ENCODE measurements around the gene SET. TPM values are rescaled to one million over a fixed set of nuclear protein-coding genes. Genes with fewer than 3 reads are reported as not detected.
A peak's percentile ranks its signal among the peaks of the same experiment; 100 is the strongest.

SET gene
- total RNA-seq, 1 experiment from 2014 or later: 1,129 TPM

DNA sequence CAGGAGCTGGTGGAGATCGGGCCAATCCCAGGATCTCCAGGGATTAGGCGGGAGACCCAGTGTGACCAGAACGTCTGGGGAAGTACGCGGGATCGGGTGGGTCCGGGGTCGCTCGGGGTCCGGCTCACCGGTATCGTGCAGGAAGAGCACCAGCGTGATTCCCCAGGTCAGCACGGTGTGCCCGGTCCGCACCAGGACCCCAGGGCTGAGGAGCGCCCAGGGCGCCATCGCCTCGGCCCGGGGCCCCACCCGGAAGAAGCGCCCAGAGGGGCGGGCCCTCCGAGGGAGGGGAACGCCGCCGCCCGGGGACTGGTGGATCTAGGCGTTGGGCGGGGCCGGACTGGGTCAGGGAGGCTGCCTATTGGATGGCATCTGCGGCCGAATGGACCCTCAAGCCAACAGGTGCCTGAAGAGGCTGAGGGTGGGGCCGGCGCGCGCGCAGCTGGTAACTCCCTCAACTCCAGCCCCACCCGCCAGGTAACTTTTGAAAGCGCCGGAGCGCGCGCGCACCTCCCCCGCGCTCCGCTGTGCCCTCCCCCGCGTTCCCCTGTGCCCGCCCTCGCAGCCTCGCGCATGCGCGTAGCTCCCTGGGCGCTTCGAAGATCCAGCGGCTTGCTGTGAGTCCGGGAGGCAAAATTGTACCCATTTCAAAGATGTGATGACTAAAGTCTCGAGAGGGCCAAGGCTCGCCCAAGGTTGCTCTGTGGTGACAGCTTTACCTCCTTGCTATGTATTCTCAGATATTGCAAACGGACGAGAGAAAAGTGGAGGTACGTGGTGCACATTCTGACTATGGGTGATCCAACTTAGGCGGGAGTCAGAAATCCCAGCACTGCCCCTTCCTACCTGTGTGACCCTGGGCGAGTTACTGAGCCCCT lies 35.1 kb downstream of the SET start, which contains the start of gene ZDHHC12 (continued):
- TF ChIP-seq, protein P1, sequence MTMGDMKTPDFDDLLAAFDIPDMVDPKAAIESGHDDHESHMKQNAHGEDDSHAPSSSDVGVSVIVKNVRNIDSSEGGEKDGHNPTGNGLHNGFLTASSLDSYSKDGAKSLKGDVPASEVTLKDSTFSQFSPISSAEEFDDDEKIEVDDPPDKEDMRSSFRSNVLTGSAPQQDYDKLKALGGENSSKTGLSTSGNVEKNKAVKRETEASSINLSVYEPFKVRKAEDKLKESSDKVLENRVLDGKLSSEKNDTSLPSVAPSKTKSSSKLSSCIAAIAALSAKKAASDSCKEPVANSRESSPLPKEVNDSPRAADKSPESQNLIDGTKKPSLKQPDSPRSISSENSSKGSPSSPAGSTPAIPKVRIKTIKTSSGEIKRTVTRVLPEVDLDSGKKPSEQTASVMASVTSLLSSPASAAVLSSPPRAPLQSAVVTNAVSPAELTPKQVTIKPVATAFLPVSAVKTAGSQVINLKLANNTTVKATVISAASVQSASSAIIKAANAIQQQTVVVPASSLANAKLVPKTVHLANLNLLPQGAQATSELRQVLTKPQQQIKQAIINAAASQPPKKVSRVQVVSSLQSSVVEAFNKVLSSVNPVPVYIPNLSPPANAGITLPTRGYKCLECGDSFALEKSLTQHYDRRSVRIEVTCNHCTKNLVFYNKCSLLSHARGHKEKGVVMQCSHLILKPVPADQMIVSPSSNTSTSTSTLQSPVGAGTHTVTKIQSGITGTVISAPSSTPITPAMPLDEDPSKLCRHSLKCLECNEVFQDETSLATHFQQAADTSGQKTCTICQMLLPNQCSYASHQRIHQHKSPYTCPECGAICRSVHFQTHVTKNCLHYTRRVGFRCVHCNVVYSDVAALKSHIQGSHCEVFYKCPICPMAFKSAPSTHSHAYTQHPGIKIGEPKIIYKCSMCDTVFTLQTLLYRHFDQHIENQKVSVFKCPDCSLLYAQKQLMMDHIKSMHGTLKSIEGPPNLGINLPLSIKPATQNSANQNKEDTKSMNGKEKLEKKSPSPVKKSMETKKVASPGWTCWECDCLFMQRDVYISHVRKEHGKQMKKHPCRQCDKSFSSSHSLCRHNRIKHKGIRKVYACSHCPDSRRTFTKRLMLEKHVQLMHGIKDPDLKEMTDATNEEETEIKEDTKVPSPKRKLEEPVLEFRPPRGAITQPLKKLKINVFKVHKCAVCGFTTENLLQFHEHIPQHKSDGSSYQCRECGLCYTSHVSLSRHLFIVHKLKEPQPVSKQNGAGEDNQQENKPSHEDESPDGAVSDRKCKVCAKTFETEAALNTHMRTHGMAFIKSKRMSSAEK (CRISPR knock-in tag; IDR thresholded peaks at IDR 0.05; ENCODE audit: borderline replicate concordance): no peak
- TF ChIP-seq ZNF138 (CRISPR knock-in tag; conservative IDR thresholded peaks at IDR 0.05) (no peak), ZNF423 (CRISPR knock-in tag; IDR thresholded peaks at IDR 0.05) (peak; percentile 45), ZNF317 (CRISPR knock-in tag; IDR thresholded peaks at IDR 0.05; ENCODE audit: borderline replicate concordance, low read depth) (no peak), MLX (CRISPR knock-in tag; IDR thresholded peaks at IDR 0.05) (no peak), ATF1 (CRISPR knock-in tag; IDR thresholded peaks at IDR 0.05) (no peak), ZSCAN18 (CRISPR knock-in tag; IDR thresholded peaks at IDR 0.05) (no peak), ATF6 (CRISPR knock-in tag; IDR thresholded peaks at IDR 0.05) (no peak), ELF4 (CRISPR knock-in tag; IDR thresholded peaks at IDR 0.05; ENCODE audit: low read depth) (no peak), CDX4 (CRISPR knock-in tag; IDR thresholded peaks at IDR 0.05; ENCODE audit: borderline replicate concordance) (no peak), HMGXB4 (CRISPR knock-in tag; IDR thresholded peaks at IDR 0.05) (no peak), ZNF232 (CRISPR knock-in tag; IDR thresholded peaks at IDR 0.05) (no peak), E2F1 (CRISPR knock-in tag; IDR thresholded peaks at IDR 0.05) (no peak), NR1H2 (CRISPR knock-in tag; IDR thresholded peaks at IDR 0.05) (no peak), NR3C1 (CRISPR knock-in tag; conservative IDR thresholded peaks at IDR 0.05; ENCODE audit: low read depth) (no peak), NFATC4 (CRISPR knock-in tag; IDR thresholded peaks at IDR 0.05) (0 out of 2 replicates have a peak, but pooled peaks have one; percentile 27), ZNF121 (CRISPR knock-in tag; IDR thresholded peaks at IDR 0.05) (no peak), SP1 (CRISPR knock-in tag; conservative IDR thresholded peaks at IDR 0.05) (peak; percentile 97), MAX (CRISPR knock-in tag; IDR thresholded peaks at IDR 0.05) (peak; percentile 55; the same call in 1 of the 2 replicates)
- TF ChIP-seq, protein P2, sequence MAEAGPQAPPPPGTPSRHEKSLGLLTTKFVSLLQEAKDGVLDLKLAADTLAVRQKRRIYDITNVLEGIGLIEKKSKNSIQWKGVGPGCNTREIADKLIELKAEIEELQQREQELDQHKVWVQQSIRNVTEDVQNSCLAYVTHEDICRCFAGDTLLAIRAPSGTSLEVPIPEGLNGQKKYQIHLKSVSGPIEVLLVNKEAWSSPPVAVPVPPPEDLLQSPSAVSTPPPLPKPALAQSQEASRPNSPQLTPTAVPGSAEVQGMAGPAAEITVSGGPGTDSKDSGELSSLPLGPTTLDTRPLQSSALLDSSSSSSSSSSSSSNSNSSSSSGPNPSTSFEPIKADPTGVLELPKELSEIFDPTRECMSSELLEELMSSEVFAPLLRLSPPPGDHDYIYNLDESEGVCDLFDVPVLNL (CRISPR knock-in tag; IDR thresholded peaks at IDR 0.05; ENCODE audit: borderline replicate concordance, low read depth): no peak
